GM21390 (cell line): ENCODE measurements around the gene NOTO.

Experiments used
- ATAC-seq: cut with Tn5 transposase; IDR thresholded peaks from one replicate; pipeline ENCODE4 v1.9.1; 2021; ENCODE audit not compliant: unreplicated experiment

NOTO gene

DNA sequence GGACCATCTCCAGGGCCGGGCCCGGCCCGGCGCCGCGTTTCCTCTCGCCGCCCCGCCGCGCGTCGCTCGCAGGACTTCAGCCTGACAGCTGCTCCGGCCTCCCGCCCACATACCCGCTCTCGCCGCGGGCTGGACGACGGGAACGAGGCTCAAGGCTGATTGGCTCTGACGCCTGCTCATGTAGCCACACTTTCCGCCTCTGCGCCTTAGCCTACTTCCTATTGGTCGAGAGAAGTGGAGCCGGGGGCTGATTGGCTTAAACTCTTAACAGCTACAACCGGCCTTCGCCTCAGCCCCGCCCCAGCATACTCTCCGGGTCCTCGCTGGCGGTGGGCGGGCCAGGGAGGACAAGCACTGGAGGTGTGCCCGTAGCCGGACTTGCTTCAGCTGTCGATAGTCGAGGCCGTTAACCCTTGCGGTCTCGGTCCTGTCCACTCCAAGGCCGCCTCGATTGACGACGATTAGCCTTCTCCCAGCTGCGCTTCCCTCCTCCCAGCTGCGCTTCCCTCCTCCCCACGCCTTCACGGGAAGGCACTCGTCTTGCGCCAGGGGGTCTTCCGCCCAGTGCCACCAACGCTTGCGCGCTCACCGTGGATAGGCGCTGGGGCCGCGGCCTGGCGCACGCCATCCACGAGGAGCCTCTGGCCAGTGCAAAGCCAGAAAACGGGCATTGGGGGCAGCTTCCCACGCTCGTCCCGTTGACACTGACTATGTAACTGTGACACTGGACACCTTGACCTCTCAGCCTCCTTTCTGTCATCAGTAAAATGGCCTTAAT is 31.0 kb downstream of the NOTO start, which contains the start of gene PRADC1:
TSS of gene PRADC1 (minus strand) at position 86 of the 778 bp plus-strand sequence. CDS start at position 7, 79 bp downstream.
- peak; percentile 89 for ATAC-seq

DNA sequence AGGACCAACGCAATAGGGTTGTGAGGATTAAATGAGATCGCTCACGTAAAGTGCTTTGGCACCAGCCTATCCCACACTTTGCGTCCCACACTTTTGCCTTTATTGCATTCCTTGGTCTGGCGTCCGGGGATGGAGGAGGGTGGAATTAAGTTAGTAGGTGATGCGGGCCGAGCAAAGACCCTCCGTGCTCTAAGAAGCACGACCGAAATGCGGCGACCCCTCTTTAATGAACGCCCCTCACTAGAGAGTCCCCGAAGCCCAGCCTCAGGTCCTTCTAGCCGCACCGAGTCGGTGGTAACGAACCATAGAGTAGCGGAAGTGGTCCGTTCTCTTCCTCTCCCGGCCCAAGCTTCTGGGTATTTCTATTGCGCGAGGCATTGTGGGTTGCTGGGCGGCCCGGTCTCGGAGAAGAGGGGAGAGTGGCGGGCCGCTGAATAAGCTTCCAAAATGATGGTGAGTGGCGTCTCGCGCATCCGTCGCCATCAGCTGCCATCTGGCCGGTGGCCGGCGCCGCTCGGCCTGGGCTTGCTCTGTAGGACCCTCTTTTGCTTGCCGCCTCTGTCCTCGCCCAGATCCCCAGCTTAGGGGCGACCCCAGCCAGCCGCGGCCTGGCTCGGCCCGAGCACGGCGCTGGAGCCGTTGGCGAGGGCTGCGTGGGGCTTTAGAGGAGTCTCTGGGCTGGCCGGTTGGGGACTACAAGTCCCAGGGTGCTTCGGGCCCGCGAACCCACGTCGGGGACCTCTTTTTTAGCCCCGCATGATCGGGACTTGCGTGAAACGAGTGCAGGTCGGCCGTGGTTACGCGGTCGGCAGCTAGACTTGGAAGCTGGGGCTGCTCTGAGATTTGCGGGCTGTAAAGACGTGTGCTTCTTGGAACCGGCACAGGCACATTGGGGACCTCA is 31.8 kb downstream of the NOTO start, which contains the start of gene CCT7:
TSS of gene CCT7 (plus strand) at position 377 of the 901 bp plus-strand sequence. CDS start at position 448, 71 bp downstream.
- peak; percentile 59 for ATAC-seq

DNA sequence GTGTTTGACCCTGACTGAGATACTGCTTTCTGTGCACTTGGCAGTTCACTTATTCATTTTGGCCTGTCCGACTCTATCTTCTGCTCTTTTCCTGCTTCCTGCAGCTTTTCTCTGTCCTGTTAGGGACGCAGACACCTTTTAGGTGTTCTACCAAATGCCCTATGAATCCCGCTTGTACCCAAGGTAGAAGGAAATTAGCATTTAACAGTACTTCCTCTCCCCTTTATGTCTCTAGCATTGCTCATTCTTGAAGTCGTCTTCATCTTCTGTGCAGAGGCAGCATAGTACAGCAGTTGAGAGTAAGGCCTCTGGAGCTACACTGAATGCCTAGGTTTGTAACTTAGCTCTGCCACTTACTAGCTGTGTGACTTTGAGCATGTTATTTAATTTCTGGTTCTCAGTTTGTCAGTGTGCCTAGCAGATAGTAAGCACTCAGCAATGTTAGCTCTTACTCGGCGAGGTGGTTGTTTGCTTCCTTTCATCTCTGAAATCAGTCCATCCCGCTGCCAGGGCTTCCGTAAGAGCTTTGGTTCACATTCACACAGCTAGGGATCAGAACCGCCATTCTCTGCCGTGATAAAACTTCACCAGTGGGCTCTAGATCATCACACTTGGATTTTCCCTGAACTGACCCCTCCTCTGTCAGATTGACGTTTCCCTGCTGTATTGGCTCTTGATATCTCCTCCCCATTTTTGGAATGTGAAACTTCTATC is 33.1 kb downstream of the NOTO start:
- ATAC-seq = no peak

DNA sequence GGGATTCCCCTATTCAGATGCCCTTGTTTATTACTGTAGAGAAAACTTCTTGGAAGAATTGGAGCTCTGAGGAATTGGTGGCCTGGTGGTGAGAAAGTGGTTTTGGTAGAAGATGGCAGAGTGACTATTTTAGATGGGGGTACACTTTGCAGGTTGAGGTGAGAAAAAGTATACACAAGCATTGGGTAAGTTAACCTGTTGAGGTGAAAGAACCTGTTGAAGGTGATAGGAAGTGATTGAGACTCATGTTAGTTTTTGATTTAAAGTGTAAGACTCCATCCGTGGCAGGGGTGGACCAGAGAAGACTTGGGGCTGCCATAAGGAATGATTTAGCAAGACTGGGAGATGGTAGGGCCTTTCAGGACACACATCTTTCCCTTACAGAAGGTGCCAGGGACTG is 34.8 kb downstream of the NOTO start:
- ATAC-seq = no peak

DNA sequence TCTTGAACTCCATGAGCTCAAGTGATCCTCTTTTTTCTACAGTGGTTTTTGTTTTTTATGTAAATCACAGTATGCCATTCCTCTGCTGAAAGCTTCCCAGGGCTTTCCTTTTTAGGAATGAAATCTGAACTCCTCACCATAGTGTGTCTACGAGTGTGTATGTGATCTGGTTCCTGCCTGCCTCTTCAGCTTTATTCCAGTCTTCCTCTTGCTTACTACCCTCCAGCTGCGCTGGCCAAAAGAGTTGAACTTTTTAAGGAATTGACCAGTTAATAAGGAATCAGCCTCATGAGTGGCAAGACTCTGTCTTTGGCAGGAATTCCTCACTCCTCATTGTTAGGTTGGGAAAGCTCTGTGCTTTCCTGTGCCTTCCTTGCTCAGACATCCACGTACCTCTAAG is 35.8 kb downstream of the NOTO start:
- no peak for ATAC-seq

DNA sequence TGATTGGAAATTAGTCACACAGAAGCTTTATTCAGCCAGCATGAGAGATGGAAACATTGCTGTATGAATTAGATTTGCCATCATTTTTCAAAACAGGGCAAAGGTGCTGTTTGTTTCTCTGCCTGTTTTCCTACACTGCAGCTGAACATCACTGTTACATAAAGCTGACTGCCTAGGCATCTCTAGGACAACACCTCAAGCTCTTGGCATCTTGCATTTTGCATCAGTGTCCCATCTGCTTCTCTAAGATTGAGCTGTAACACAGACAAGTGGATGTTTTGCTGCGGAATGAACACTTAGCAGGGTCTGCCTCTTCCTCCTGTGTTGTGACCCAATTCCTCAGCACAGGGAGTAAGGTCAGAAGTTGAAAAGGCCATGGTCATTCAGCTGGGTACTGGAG is 36.6 kb downstream of the NOTO start:
- ATAC-seq = no peak

DNA sequence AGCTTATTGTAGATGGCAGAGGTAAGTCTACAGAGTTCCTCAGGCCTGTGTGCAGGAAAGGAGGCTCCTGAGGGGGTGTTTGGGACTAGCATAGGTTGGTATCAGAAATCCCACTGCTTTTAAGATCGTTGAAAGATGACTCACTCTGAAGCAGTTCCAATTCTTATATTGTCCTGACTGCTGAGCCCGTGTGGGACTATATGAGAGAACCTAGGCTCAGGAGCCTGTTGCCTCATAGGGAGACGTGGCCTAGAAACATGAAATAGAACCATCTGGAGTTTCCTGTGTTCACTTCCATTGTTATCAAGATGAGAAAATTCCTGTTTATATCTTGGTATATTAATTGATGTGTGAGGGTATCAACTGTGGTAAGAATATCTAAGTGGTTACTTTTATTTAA is 37.4 kb downstream of the NOTO start:
- no peak for ATAC-seq

DNA sequence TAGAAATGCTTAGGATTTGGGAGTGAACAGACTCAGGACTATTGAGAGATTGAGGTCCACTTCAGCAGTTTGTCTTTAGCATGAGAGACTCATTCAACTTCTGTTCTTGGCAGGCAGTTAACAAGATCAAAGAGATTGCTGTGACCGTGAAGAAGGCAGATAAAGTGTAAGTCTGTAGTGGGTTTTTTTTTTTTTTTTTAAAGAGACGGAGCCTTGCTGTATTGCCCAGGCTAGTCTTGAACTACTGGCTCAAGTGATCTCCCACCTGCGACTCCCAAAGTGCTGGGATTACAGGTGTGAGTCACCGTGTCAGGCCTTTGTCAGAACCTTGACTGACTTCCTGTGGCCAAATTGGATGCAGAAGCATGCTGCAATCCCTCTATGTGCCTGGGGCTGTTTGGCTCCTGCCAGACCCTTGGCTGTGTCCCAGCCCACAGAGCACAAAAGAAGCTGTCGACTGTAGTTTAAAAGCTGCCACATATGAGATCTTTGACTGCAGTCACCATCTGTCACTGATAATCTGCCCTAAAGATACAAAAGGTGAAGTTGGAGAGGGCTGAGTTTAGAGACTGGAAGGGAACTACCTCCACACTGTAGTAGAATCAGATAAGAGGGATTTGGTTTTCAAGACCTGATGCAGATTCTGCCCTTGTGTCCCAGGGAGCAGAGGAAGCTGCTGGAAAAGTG is 41.7 kb downstream of the NOTO start:
- no peak for ATAC-seq

DNA sequence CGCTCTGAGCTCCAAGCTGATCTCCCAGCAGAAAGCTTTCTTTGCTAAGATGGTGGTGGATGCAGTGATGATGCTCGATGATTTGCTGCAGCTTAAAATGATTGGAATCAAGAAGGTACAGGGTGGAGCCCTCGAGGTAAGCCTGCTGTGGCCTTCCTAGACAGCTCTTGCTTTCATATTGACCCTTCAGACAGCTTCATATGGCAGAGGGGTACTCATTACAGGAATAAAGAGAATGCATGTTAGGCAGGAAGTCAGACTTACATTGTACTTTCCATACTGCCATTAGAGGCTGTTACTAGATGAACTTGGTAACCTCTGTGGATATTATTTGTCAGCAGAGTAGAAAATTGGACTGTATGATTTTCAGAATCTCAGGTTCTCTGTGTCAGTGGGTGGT is 42.2 kb downstream of the NOTO start:
- ATAC-seq = no peak

DNA sequence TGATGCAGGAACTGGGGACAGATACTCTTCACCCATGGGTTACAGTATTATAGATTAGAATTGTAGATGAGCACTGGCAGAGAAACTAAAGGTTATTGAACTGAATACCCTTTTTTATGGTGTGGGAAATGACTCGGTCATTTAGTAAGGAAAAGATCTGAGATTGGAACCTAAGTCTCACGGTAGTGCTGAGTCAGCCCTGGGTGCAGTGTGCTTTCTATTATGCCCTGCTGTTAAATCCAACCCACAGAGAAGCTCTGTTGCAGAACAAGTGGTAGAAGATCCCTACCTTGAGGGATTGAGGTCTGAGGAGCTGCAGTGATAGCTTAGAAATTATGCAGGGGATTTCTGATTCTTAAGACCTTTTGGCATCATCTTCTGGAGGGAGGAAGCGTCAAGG is 44.5 kb downstream of the NOTO start:
- ATAC-seq = no peak

DNA sequence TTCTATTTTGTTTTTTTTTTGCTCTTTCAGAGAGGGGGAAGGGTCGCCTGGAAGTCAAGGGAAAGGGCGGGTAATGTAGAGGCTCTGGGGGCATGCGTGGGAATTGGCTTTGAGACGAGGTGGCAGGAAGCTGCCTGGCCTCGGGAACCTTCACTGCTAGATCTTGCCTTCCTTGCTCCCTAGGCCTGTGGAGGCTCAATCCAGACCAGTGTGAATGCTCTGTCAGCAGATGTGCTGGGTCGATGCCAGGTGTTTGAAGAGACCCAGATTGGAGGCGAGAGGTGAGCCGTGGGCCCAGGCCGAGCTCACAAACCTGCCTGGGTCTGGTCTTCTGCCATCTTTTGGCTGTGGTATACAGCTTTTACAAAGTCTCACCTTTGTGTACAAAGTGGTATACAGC is 47.3 kb downstream of the NOTO start:
- ATAC-seq = no peak

DNA sequence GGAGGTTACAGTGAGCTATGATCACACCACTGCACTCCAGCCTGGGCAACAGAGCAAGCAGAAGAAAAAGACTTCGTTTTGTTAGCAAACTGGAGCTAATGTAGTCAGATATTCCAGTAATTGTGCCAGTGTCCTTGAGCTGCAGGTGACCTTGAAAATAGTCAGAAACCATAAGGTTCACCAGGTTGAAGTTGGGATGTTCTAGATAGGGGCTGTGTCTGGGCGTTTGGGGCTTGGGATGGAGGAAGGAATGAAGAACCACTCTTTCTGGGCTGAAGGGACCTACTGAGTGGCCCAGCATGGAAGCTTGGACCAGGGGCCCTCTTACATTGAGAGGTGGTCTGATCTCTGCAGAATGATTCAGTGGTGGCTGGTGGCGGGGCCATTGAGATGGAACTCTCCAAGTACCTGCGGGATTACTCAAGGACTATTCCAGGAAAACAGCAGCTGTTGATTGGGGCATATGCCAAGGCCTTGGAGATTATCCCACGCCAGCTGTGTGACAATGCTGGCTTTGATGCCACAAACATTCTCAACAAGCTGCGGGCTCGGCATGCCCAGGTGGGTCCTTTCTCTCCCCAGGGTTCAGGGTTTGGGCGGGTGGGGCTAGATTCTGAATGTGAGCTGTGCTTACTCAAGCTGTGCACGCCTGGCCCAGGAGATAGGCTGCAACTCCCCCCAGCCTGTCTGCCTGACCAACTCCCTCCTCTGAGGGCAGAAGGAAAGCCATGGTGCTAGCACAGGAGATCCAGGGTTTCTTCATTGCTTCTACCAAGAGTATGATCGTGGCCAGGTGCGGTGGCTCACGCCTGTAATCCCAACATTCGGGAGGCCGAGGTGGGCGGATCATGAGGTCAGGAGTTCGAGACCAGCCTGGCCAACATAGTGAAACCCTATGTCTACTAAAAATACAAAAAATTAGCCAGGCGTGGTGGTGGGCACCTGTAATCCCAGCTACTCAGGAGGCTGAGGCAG is 48.8 kb downstream of the NOTO start:
- ATAC-seq = no peak

DNA sequence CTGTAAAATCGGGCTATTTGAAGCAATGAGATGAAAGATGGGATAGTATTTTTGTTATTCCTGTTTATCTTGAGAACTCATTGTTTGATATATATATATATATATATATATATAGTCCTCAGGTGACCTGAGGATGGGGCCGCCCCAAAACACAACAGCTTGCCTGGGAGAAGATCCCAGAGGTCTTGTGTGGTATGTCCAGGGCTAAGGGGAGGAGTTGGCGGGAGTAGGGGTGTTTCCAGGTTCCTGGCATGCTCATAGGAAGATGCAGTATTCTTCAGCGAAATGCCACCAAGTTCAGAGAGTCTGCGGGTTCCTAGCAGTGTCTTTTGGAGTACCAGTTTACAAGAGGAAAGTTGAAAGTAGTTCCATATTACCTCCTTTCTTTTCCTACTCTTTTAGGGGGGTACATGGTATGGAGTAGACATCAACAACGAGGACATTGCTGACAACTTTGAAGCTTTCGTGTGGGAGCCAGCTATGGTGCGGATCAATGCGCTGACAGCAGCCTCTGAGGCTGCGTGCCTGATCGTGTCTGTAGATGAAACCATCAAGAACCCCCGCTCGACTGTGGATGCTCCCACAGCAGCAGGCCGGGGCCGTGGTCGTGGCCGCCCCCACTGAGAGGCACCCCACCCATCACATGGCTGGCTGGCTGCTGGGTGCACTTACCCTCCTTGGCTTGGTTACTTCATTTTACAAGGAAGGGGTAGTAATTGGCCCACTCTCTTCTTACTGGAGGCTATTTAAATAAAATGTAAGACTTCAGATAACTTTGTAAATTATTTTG is 50.1 kb downstream of the NOTO start:
- no peak for ATAC-seq

DNA sequence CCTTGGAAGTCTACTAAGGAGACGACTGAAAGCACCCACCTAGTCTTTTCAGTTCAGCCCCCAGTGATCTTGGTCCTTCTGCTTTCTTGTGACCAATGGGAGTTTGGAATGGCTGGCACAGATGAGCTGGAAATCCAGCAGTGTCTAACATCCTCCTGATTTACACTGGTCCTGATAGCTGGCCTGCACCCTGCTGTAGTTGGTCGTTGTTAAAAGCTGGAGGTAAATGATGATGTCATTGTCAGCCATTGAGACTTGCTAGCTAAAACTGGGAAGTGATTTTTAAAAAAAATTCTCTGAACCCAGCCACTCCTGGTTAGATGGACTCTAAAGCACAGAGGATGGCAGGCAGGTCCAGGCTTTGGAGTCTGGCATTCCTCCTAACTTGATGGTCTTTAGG is 51.0 kb downstream of the NOTO start:
- ATAC-seq = no peak

DNA sequence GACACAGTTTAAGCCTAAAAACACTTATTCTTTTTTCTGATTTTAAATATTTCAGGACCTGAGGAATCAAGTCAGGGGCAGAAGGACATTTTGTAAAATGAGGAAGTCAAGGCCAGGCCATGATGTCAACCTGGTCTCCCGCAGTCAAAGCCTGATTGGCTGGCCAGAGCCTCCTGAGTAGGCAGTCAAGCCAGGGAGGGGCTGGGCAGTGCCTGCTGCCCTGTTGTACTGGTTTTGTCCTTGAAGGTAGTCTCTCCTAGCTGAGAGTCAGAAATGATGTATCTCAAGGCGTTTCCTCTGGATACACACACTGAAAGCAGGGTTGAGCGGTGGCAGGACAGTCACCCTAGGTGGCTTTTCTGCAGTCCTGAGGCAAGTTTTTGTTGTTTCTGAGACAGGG is 51.5 kb downstream of the NOTO start:
- ATAC-seq = no peak

DNA sequence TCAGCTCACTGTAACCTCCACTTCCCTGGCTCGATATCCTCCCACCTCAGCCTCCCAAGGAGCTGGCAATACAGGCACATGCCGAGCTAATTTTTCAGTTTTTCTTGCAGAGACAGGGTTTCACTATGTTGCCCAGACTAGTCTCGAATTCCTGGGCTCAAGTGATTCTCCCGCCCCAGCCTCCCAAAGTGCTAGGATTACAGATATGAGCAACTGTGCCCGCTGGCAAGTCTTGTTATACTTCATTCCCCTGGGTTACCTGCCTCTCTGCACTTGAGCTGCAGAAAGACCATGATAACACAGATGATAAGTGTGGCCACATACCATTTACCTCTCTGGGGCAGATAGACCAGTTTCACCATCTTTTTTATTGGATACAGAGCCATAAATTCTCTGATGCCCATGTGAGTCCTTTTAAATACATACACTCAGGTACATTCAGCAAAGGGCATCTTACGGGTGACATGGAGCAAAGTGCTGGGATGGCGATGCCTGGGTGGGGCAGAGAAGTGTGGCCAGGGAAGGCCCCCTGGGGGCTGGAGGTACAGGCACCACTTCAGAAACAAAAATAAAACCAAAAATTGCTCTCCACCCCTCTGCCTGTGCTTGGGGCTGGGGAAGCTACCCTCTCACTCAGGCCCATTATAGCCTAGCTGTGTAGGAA is 52.1 kb downstream of the NOTO start:
- no peak for ATAC-seq

DNA sequence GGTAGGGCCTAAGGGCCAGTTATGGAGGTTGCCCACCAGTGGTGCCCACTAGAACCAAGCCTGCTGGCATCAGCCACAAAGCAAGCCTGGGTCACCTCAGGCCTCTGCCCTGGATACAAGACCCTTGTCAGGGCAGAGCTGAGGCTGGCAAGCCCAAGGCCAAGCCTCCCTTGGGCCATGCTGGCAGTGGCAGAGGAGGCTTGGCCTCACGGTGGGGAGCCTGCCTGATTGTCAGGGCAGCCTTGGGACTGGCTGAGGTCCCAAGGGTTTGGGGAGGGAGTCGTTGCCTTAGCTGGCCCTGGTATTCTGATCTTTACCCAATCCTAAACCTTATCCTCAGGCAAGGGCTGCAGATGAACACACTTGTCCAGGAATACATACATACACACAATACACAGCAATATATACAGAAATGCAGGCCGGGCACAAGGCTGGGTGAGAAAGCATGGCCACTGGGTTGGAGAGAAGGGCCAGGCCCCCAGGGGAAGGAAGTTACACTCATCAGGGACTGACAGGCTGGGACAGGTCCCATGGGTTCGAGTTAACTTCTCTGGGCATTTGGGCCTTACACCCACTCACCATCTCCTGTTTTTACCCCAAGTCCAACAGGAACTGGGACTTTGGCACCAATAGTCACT is 52.8 kb downstream of the NOTO start:
- ATAC-seq = no peak
